HG03439 (cell line): ENCODE results near the gene DDX41.

ENCODE experiments used
- ATAC-seq: cut with Tn5 transposase; IDR thresholded peaks from one replicate; pipeline ENCODE4 v1.9.1; 2021; ENCODE audit warnings: mild to moderate bottlenecking, moderate library complexity; ENCODE audit not compliant: unreplicated experiment

Gene DDX41

DNA sequence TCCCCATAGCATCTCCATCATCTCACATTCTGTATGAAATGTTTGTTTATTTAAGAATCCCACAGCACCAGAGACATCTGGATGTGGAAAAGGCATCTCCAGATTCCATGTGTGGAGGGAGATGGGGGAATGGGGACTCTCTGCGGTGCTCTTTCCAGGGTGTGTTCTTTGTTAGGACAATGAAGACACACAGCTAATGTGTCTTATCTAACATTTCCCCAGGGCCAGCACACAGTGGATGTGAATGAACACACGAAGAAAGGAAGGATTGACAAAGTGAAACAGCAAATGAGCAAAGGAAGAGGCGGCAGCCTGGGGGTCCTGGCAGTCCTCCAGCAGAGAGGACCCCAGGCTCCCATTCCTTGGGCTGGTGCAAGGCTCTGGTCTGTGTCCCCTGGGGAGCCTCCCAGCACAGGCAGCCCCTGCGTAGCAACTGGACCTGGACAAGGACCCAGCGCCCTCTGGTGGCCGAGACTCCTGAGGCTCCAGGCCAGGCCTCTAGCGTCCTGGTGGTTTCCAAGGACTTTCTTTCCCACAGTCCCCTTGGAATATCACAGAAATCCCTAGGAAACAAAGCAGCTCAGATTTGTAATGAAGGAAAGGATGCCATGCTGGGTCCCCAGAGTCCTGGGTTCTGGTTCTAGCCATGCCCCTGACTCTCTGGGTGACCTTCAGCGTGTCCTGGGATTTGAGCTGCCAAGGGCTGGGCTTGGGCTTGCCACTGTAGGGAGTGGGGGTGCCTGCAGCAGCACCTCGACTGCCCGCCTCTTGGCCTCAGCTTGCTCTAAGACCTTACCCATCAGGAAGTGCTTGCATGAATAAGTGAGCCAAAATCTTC lies 15.9 kb downstream of the DDX41 start:
- ATAC-seq = no peak

DNA sequence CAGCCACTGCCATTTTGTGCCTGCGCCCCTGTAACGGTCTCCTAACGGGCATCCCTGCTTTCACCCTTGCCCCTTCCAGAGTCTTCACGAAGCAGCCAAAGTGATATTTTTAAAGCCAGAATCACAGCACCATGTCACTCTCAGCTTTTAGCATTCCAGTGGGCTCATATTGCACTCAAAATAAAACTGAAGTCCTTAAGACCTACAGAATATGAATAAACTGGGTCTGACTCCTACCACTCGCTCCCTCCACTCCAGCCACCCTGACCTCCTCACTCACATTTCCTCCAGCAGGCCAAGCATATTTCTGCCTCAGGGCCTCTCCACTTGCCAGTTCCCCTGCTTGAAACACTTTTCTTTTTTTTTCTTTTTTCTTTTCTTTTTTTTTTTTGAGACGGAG lies 16.9 kb downstream of the DDX41 start:
- no peak for ATAC-seq

GRCh38 chr5:177498013-177498787 lies 18.6 kb downstream of the DDX41 start:
- peak; percentile 3 for ATAC-seq

GRCh38 chr5:177497292-177498012 lies 19.3 kb downstream of the DDX41 start, which contains the start of gene PDLIM7:
TSS of gene PDLIM7 (minus strand) at chr5:177497604. CDS start at chr5:177496512, 1,092 bp downstream.
- ATAC-seq = peak; percentile 76

- no peak for ATAC-seq
Observed at GRCh38 chr5:177496727-177497291, 20.0 kb downstream of the DDX41 start.

- no peak for ATAC-seq
Observed at GRCh38 chr5:177496070-177496726, 20.6 kb downstream of the DDX41 start.

DNA sequence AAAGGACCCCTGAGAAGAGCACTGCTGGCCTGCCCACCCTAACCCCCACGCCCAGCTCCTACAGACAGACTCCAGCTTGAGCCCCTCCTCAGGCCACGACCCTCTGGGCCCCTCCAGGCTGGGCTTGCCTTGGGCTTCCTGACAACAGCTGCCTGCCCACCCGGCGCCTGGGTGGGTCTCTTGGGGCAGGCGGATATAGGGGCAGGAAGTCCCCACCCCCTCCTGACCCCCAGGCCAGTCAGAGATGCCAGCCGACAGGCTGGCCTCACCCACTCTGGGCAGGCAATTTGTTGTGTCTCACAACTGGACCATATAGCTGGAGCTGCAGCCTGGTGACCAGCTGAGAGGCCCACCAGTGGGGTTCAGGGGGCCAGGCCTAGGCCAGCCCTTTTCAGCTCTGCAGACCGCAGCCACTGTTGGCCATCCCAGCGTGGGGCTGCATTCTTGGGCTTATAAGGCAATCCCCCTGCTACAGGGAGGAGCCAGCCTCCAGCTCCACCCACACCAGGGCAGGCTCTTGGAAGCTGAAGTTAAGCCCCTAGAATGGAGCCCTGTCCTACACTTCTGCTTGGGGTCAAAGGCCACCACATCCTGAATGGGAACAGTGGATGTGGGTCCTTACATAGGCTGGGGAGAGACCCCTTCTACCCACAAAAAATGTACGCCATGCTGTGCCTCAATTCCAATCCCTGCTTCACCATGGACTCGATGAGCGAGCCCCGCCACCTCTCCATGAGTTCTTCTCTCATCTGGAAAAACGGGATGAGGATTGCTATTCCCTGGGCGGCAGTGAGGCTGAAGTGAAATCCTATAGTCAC lies 21.3 kb downstream of the DDX41 start:
- no peak for ATAC-seq

- no peak for ATAC-seq
Observed at GRCh38 chr5:177494346-177495195, 22.2 kb downstream of the DDX41 start.

DNA sequence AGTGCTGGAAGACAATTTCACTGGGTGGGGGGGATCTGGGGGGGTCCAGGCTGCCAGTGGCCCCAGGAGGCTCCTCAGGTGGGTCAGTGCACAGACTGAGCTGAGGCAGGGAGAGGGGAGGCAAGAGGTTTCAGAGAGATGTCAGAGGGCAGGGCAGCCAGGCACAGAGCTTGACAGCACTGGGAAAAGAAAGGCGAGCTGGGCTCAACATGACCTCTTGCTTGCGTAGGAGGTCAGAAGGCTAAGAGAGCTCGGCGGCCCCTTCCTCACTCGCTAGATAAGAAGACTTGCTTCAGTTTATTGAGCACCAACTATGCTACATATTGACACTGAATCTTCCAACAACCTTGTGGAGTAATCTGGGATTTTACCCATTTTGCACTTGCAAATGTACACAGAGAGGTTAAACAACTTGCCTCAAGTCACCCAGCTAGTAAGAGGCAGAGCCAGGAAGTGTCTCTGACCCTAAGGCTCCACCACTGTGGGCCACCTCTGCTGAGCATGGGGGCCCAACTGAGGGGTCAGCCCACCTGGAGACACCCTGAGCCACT lies 22.9 kb downstream of the DDX41 start:
- ATAC-seq = no peak

DNA sequence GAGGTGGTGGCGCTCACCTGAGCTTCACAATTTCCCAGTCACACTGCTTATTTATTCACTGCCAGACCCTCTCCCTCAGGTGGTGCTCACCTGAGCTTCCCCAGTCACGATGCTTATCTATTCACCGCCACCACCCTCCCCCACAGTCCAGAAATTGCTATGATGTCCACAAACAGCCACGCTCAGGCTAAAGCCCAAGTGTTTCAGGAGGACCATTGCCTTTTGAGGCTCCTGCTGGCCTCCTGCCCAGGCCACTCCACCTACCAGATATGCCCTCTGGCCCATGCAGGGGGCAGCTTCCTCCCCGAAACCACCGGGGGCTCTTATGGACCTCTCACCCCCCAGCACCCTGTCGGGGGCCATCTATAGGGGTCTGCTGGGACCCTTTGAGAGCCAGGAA lies 23.9 kb downstream of the DDX41 start:
- ATAC-seq = no peak

DNA sequence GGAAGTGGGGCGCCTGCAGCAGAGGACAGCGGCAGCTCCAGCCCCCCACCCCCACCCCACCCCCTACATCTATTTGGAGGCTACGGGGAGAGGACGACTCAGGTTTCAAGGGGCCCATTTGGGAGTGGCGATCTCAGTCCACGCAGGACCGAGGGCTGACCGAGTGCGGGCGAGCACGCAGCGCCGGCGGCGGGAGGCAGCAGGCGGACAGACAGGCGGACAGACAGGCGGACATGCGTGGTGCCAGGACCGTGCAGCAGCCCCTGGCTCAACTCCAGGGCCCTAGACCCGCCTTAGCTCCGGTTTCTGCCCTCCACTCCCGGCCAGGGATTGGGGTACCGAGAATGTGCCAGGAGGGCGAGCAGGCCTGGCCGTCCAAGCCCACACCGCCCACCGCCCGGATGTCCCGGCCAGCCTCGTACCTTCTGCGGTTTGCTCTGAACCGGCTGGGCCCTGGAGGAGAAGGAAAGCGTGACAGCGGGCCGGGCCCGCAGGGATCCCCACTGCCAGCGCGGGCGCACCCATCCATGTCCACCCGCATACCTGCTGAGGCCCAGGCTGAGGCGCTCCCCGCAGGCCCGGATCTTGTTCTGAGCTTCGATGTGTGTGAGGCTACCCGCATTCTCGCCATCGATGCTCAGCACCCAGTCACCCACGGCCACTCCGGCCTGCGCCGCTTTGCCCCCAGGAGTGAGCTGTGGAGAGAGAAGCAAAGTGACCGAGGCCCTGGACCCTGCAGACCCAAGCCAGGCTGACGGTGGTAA lies 24.6 kb downstream of the DDX41 start:
- ATAC-seq = no peak

- no peak for ATAC-seq
Observed at GRCh38 chr5:177491429-177491945, 25.3 kb downstream of the DDX41 start.

GRCh38 chr5:177490992-177491391 lies 25.8 kb downstream of the DDX41 start:
- no peak for ATAC-seq

GRCh38 chr5:177490311-177490991 lies 26.3 kb downstream of the DDX41 start:
- no peak for ATAC-seq

DNA sequence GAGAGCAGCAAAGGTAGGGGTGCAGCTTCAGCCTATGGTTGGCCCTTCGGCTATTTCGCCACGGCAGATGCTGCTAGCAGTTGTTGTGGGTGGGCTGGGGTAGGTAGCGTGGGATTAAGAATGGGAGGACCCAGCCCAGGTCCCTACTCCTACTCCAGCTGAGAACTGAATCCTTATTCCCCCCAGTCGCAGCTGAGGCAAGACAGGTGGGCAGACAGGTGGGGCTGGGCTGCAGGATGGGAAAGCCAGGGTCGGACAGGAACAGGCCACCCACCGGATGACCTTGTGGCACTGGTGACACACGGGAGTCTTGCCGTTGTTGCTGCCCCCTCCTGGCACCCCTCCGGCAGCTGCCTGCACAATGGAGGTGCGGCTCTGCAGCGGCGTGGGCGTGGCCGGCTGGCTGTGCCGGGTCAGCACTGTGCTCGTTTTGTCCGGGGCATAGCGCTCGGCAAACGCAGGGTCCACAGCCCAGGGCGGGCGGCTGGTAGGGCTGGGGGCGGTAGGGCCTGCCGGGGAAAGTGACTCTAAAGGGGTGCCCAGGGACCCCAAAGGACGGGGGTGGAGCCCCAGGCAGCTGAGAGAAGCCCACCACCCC lies 27.5 kb downstream of the DDX41 start:
- ATAC-seq = no peak

- no peak for ATAC-seq
Observed at GRCh38 chr5:177487975-177488374, 28.8 kb downstream of the DDX41 start.

DNA sequence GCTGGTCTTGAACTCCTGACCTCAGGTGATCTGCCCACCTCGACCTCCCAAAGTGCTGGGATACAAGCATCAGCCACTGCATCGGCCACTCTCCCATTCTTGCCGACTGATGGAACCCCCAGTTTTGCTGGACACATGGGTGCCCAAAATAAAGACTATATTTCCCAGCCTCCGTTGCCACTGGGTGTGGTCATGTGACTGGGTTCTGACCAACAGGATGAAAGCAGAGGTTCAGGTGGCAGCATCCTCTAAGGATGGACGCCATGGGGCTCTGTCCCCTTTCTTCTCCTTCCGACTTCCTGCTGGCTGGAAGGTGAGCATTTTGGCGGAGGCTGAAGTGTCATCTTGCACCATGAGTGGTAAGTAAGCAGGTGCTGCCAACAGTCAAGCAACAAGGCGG lies 29.6 kb downstream of the DDX41 start:
- ATAC-seq = no peak
